GM19351 (cell line): ENCODE results near the gene PHOX2A.

ENCODE experiments used
- ATAC-seq: cut with Tn5 transposase; IDR thresholded peaks from one replicate; pipeline ENCODE4 v1.9.1; 2021; ENCODE audit warnings: mild to moderate bottlenecking, moderate library complexity; ENCODE audit not compliant: unreplicated experiment

The PHOX2A gene

DNA sequence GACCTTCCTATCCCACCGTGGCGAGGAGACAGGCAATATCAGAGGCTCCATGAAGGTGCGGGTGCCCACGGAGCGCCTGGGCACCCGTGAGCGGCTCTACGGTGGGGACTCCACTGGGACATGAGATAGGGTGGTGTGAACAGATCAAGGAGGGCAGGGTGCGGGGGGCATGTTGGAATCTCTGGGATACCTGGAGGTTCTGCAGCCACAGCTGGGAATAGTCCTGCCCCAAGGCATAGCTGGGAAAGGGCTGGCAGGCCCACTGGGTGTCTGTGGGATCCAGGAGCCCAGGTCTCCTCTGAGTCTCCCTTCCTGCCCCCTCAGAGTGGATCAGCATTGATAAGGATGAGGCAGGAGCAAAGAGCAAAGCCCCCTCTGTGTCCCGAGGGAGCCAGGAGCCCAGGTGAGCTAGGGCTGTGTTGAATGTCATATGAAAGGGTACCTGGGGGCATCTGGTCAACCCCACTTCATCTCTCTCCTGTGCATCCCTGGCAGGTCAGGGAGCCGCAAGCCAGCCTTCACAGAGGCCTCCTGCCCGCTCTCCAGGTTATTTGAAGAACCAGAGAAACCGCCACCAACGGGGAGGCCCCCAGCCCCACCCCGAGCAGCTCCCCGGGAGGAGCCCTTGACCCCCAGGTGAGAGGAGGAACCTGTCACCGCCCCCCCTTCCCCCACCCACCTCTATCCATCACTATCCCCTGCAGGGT is 8.5 kb downstream of the PHOX2A start:
- ATAC-seq: no peak

DNA sequence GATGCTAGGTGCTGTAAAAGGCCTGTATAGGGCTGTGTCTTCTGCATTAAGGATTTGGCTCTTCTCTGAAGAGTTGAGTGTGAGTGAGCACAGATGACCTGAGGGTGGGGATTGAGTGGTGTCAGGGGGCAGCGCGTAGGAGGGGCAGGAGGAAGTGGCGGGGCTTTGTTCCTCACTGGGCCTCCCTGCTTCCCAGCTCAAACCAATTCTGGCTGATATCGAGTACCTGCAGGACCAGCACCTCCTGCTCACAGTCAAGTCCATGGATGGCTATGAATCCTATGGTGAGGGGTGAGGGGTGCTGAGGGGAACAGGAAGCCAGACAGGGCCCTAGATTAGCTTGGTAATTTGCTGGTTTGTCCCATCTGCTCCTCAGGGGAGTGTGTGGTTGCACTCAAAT is 9.1 kb downstream of the PHOX2A start:
- no peak for ATAC-seq

DNA sequence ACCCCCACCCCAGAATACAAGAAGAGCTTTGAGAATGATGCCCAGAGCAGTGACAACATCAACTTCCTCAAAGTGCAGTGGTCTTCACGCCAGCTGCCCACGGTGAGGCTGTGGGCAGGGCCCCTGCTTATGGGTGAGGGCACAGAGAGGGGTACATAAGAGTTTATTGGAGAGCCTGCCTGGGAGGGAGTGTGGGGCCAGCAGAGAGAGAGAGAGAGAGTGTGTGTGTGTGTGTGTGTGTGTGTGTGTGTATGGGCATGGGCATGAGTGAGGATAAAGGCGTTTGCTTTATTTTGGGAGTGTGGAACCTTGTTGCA is 9.5 kb downstream of the PHOX2A start:
- ATAC-seq: no peak

DNA sequence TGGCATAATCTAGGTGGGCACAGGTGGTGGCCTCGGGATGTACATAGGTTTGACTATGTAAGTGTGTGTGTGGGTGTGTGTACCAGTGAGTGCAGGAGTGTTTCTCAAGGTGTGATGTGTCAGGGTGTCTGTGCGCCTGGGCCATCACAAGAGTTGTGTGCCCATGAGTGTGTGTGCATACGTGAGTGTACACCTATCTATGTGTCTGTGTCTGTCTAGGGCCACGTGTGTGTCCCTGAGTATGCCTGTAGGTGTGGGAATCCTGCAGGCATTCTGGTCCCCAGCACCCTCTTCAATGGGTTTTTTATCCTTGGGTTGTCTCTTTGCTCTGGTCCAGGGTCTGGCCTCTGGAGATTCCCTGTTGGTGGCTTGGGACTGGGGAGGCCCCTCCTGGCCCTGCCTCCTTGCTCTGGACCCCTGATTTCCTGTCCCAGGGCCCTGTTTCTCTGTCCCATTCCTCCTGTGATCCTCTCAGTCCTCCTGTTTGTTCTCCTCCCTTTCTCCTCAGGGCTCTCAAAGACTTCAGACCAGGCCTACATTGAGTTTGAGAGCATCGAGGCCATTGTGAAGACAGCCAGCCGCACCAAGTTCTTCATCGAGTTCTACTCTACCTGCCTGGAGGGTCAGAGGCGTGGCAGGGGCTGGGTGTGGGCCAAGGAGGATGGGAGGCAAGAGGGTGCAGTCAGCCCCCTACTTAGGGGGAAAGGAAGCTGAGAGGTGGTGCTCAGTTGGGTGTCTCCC is 10.0 kb downstream of the PHOX2A start:
- ATAC-seq: no peak

DNA sequence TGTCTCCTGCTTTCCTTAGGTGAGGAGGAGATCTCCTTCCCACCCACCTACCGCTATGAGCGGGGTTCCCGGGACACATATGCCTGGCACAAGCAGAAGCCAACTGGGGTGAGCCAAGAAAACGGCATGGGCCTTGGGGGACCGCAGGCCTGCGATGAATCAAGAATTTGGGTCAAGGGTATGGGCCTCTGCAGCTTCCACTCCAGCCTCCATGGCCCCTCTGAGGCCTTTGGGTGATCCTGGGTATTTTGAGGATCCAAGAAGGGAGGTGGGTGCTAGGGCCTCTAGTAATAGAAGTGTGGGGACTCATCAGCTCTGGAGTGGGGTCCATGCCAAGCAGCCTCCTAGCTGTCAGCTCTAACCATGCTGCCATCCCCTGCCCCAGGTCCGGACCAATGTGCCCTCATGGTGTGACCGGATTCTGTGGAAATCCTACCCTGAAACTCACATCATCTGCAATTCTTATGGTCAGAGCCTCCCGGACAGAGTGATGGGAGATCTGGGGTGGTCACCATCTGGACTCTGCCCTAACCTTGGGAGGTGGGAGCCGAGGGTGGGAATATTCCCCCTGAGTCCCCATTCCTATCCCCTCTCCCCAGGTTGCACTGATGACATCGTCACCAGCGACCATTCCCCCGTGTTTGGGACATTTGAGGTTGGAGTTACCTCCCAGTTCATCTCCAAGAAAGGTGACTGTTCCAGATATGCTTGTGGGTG is 10.8 kb downstream of the PHOX2A start:
- no peak for ATAC-seq

DNA sequence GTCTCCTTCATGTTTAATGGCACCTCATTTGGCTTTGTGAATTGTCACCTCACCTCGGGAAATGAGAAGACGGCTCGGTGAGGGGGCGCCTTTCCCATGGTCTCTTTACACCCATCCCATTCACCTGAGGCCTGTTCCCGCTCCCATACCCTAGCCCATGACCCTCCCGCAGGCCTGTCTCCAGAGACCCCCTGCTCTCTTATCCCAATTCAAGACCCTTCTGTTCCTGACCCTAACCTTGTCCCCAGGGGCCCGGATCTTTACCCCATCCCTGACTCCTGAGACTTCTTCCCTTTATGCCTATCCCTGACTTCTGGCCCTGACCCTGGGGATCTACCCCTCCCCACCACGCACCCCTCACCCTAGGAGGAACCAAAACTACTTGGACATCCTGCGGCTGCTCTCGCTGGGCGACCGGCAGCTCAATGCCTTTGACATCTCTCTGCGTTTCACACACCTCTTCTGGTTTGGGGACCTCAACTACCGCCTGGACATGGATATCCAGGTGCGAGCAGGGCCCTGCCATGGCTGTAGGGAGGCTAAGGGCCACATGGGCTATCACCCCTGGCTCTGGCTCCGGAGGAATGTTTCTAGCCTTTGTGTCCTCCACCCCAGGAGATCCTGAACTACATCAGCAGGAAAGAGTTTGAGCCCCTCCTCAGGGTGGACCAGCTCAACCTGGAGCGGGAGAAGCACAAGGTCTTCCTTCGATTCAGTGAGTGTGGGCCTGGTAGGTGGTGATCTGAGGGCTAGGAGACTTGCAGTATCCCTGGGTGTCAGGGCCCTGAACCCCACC is 11.5 kb downstream of the PHOX2A start:
- ATAC-seq: no peak

DNA sequence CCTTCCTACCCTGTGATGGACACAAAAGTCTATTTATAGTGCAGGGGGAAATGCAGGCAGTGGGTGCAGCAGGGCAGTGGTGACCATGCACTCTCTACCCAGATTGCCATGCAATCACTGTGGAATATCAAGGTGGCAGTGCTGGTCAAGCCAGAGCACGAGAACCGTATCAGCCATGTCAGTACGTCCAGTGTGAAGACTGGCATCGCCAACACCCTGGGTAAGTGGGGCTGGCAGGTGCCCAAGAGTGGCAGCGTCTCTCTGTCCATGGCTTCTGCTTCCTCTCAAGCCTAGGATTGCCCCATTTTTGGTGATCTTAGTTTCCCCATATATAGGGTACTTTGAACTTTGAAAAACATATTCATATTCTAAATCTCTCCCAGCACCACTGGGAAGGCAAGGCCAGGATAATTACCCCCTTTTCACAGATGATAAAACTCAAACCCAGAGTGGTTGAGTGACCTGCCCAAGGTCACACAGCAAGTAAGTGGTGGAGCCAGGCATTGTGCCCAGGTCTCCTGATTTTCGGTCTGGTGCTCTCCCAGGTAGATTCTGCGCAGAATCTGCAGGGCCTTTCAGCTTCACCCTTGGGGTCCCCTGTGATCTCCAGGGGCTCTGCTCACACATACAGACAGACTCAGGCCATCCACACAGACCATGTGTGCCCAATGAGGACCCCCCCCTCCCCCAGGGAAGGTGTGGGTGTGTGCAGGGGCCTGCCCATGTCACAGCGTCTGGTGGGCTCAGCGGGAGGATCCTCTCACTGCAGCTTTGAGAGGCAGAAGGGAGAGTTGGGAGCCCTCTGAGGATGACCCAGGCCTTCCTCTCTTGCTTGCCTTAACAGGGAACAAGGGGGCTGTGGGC is 12.3 kb downstream of the PHOX2A start:
- ATAC-seq: no peak

DNA sequence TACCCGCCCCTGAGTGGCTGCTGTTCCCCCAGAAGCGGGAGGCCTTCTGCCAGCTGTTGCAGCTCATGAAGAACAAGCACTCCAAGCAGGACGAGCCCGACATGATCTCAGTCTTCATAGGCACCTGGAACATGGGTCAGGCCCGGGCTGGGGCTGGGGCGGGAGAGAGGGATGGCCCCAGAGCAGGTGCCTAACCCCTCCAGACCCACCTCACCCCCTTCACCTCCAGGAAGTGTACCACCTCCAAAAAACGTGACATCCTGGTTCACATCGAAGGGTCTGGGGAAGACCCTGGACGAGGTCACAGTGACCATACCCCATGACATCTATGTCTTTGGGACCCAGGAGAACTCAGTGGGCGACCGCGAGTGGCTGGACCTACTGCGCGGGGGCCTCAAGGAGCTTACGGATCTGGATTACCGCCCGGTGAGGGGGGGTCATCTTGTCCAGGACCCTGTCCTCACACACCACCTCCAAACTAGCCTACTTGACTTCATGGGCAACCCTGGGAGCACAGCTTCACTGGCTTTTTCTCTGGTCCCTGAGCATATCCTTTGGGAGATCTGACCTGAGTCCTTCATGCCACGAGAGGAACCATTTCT is 13.1 kb downstream of the PHOX2A start:
- no peak for ATAC-seq

DNA sequence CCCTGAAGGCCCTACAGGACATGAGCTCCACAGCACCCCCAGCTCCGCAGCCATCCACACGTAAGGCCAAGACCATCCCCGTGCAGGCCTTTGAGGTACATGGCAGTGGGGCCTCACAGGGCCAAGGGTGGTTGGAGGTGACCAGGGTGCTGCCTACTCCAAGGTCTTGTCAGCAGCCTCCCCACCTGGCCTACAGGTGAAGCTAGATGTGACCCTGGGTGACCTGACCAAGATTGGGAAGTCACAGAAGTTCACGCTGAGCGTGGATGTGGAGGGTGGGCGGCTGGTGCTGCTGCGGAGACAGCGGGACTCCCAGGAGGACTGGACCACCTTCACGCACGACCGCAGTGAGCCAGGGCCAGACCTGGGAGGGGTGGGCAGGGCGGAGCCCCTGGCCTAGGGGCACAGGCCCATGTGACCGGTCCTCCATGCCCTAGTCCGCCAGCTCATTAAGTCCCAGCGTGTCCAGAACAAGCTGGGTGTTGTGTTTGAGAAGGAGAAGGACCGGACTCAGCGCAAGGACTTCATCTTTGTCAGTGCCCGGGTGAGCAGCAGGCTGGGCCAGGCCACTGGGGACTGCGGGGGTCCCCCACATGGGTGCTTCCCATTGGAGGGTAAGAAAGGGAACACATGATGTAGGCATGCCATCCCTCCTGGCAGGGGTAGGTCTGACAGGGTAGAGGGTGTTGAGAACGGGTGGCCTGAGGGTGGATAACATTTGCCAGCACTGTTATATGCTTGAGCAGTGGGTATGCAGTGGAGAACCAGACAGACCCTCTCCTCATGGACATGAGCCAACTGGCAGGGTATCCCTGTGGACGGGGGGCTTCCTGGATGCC is 13.8 kb downstream of the PHOX2A start:
- no peak for ATAC-seq

DNA sequence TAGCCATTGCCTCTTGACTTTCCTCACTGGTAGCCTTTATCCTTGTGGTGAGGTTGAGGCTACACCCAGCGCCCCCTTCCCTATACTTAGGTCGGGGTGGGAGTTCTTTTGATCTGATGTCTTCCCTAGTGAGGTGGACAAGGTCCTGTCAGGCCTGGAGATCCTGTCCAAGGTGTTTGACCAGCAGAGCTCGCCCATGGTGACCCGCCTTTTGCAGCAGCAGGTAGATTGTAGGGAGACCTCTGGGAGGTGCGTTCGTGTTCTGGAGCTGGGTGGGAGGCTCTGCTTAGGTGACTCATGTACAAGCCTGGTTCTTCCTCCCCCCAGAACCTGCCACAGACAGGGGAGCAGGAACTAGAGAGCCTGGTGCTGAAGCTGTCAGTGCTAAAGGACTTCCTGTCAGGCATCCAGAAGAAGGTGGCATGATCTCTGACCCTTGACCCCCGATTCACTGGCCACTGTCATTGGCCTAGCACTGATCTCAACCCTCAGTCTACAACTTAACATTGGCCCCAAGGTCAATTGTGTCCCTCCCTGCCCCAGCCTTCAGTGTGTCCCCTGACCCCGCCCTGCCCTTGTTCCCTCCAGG is 14.5 kb downstream of the PHOX2A start:
- no peak for ATAC-seq

DNA sequence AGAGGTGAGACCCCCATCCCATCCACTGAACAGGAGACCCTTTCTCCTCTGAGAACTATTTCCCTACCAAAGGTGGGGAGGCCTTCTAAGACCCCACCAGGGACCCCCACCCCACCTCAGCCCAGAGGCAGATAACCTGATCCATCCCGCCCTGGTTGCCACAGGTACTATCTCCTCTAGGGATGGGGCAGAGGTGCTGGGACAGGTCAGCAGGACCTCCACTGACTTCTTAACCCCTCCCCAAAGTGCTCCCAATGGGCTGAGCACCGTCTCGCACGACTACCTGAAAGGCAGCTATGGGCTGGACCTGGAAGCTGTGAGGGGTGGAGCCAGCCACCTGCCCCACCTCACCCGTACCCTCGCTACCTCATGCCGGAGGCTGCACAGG is 15.1 kb downstream of the PHOX2A start:
- ATAC-seq: no peak

DNA sequence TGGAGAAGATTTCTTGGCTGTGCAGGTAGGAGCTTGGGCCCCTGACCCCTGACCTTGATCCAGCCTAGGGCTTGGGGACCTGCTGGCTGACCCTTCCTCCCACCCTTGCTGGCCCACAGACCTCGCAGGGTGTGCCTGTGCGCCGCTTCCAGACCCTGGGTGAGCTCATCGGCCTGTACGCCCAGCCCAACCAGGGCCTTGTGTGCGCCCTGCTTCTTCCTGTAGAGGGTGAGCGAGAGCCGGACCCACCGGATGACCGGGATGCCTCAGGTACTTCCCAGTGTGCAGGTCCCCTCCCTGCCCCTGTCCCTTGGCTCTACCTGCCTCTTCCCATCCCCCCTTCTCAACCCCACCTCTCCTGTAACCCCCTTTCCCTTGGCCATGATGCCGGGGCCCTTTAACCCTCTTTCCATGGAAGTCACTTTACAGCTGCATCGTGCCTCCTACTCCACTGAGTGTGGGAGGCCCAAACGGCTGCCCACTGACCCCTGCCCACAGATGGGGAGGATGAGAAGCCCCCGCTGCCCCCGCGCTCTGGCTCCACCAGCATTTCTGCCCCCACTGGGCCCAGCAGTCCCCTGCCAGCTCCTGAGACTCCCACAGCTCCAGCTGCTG is 15.6 kb downstream of the PHOX2A start:
- ATAC-seq: no peak

DNA sequence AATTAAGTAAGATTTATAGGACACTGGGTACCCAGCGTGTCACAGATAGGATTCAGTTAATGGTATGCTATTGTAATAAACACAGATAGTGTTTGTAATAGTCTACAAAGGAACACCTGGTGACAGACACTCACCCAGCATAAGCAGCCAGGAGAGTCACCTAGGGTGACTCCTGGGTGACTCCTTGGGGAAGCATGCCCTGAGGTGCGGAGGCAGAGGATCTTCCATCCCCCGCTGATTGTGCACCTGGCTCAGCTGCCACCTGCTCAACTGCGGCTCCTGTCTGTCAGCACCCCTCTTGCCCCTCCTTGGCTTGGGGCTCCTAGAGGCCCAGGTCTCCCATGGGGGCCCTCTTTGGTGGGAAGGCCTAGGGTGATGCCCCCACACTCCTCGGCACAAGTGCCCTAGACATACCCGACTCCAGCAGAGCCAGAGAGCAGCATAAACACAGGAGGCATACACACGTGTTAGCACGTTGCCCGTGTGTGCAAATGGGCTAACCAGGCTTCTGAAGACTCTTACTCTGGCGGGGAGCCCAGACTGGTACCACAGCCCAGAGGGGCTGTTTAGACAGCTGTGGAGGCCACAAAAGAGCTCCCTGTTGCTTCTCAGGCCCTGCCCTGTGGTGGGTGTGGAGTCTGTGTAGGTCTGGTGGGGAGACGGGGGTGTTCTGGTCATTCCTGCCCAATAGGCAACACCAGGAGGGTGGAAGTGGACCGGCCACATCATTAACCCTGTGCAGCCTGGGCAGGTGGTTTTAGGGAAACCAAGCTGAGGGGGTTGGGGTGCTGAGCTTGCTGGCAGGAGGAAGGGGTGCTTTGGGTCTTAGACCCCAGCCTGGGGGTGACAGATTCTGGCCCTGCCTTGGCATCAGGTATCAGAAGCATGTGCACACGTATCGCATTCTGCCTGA is 16.4 kb downstream of the PHOX2A start:
- no peak for ATAC-seq

DNA sequence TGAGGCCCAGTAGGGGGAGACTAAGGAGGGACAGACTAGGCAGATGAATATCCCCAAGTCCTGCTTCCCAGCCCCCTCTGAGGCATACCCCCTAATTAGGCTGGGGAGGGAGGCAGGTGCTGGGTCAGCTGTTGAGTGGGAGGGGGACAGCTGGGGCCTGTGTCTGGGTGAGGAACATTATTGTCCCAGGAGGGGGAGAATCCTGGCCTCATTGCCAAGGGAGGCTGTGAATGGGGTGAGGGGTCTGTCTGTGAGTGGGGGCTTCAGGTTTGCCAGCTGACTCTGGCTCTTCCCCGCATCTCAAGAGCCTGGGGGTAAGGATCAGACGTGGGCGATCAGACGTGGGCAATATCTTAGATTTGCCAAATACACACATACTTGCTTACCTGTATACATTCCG is 17.3 kb downstream of the PHOX2A start:
- ATAC-seq: no peak

DNA sequence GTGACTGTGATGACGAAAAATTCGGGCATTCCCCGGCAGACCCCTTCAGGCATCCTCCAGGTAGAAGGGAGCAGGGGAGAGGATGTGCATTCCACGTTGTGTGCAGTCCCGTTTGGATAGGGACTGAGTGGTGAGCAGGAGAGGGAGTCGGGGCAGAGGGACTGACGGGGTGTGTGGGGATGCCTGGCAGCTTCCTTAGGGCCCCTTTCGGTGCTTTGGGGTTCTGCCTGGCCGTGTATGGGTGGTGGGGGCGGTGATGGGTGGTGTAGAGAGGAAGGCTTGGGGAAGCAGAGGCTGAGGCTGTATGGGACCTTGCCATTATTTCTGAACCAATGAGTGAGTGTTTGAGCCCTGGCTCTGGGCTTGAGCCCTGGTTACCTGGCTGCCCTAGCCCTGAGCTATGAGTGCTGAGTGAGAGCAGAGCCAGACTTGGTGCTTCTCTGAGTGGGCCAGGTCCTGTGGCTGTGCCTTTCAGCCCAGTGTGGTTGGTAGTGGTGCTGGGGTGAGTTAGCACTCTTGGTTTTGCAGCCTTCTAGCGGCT is 18.5 kb downstream of the PHOX2A start:
- ATAC-seq: no peak

DNA sequence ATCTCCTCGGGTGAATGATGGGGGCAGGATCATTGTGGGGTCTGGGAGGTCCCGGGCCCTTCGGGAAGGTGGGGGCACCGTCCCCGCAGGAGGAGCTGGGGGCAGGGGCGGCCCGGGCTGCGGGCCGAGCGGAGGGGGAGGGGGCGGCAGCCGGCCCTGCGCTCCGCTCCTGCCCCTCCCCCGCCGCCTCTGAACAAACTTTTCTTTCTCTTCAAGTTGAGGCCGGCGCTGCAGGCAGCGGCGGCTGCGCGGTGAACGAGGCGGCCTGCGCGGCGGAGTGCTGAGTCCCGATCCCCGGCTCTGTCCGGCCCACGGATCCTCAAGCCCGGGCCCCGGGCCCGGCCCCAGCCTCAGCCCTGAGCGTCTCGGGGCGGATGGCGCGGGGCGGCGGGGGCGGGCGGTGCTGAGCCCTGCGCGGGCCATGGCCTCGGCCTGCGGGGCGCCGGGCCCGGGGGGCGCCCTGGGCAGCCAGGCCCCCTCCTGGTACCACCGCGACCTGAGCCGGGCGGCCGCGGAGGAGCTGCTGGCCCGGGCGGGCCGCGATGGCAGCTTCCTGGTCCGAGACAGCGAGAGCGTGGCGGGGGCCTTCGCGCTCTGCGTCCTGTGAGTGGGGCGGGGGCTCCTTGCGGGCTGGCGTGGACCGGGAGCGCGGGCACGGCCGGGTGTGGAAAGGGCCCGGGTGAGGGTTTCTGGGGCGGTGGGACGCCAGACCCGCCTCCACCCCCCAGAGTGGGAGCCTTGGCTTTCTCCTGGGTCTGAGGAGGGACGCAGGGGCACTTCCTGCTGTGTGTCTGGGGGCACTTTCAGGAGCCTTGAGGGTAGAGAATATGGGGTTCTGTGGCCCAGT is 19.2 kb downstream of the PHOX2A start, which contains the start of gene INPPL1:
Gene INPPL1, plus strand, starts transcription at position 204 of the 847 bp plus-strand sequence. Its CDS starts 218 bp downstream, at position 422.
- ATAC-seq: no peak
